HepG2 (cell line): ENCODE data around the gene PHOSPHO2.

ENCODE experiments used
- POLR2A ChIP-seq, 2 experiments: IDR thresholded peaks; 2 replicates each; pipeline ENCODE4 v1.6.1; 2011; ENCODE audit warnings: low read depth in 2 of 2, low read length in 2 of 2, mild to moderate bottlenecking in 1 of 2, moderate library complexity in 1 of 2; ENCODE audit not compliant: insufficient read depth in 1 of 2
- POLR2AphosphoS5 ChIP-seq: IDR thresholded peaks from 2 replicates; pipeline ENCODE4 v1.6.1; 2012; ENCODE audit warnings: low read depth, low read length
- TRIM24 ChIP-seq: sonication (generic); formaldehyde crosslinking; IDR thresholded peaks from 2 replicates; pipeline ENCODE4 v1.8.0; 2022; ENCODE audit warnings: mild to moderate bottlenecking, missing genetic modification reagents
- TF ChIP-seq, protein P1 (sequence below): sonication (generic); formaldehyde crosslinking; IDR thresholded peaks from 2 replicates; pipeline ENCODE4 v1.4.0; 2020; ENCODE audit warnings: missing genetic modification reagents

DNA sequence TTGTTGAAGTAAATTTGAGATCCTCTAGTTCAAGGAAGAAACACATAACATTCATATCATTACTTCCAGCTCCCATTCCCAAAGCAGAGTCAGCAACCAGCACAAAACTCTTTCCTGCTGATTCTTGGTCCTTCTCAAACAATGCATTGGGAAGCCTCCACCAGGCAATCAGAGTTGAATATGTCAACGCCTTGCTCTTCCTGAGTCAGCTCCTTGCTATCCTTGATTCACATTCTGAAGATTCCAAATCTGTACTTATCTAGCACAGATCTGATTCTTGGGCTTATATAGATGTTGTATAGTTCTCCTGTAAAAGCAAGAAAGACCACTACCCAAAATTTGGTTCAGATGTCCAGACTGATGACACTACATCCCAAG is 29.7 kb upstream of the PHOSPHO2 start:
- TF ChIP-seq, protein P1, sequence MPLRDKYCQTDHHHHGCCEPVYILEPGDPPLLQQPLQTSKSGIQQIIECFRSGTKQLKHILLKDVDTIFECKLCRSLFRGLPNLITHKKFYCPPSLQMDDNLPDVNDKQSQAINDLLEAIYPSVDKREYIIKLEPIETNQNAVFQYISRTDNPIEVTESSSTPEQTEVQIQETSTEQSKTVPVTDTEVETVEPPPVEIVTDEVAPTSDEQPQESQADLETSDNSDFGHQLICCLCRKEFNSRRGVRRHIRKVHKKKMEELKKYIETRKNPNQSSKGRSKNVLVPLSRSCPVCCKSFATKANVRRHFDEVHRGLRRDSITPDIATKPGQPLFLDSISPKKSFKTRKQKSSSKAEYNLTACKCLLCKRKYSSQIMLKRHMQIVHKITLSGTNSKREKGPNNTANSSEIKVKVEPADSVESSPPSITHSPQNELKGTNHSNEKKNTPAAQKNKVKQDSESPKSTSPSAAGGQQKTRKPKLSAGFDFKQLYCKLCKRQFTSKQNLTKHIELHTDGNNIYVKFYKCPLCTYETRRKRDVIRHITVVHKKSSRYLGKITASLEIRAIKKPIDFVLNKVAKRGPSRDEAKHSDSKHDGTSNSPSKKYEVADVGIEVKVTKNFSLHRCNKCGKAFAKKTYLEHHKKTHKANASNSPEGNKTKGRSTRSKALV (CRISPR knock-in tag) = no peak
- TF ChIP-seq POLR2AphosphoS5 = no peak
- no peak for TF ChIP-seq POLR2A (IDR thresholded peaks at IDR 0.05; ENCODE audit: insufficient read depth in 1 of 2, low read depth in 2 of 2, low read length in 2 of 2)
- TF ChIP-seq TRIM24 = no peak
